ENCODE measurements around the gene COG5. TPM values are rescaled to one million over a fixed set of nuclear protein-coding genes. Genes with fewer than 3 reads are reported as not detected.

The COG5 gene
- total and polyA plus RNA-seq, 2 donors from 2014 or later, result 8.6 to 45.7 TPM

DNA sequence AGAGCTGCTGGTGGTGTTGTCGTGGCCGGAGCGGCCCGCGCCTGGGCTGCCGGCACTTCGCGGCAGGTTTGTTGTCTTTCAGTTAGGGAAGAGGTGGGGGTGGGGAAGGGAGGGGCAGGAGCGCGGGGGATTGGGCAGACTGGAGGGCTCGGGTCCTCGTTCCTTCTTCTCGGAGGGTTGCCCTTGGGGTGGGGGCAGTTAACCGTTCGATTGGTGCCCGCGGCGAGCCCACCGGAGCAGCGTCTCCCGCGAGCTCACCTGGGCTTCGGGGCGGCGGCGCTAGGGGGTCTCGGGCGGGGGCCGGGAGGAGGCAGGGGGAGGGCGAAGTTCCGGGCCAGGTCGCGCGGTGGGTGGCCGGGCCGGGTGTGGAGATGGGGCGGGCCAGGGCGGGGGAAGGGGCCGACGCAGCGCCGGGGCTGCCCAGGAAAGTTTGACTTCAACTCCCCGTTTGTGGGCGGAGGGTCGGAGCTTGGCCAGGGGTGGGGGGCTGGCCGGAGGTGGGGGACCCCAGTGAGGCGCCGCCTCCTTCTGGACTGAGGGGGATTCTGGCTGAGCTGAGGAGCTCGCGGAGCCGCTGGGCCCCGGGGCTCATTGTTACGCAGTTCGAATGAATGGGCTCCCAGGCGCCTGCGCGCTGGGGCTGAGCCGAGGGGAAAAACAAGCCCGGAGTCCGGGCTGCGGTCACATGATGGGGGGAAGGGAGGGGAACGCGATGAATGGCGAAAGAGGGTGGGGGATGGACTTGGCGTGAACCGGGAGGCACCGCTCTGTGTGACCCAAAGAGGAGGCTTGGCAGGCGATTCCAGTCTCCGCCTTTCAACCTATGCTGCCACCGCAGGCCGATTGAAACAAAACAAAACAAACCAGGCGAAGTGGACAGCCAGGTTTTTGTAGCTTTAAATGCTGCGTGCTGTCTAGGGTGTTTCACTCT lies 394.3 kb downstream of the COG5 start:
- Histone ChIP-seq H3K4me1 (ENCODE audit: control insufficient read depth in 2 of 3, insufficient read depth in 2 of 3, low read depth in 1 of 3, low read length in 3 of 3) (peaks cover 0 to 11% (median 0%) of the 10 kb centered on the region in 3 donors), H3K36me3 (ENCODE audit: control insufficient read depth in 2 of 3, insufficient read depth in 3 of 3, low read length in 3 of 3) (no peaks in the 10 kb centered on the region), H3K9ac (ENCODE audit: low read length in 3 of 3) (peak overlapping the region; percentile 34 to 82 (median 66)), H3K27ac (ENCODE audit: low read depth in 2 of 2, low read length in 2 of 2) (peak overlapping the region; percentile 96 to 99), H3K9me3 (ENCODE audit: control insufficient read depth in 2 of 3, insufficient read depth in 1 of 3, low read length in 3 of 3) (no peaks in the 10 kb centered on the region), H3K4me3 (ENCODE audit: low read length in 3 of 3) (peak overlapping the region; percentile 53 to 90 (median 83)), H3K27me3 (ENCODE audit: control insufficient read depth, insufficient read depth, low read length) (no peaks in the 10 kb centered on the region)
- FAIRE-seq, result no peak
- TF ChIP-seq, protein P1, sequence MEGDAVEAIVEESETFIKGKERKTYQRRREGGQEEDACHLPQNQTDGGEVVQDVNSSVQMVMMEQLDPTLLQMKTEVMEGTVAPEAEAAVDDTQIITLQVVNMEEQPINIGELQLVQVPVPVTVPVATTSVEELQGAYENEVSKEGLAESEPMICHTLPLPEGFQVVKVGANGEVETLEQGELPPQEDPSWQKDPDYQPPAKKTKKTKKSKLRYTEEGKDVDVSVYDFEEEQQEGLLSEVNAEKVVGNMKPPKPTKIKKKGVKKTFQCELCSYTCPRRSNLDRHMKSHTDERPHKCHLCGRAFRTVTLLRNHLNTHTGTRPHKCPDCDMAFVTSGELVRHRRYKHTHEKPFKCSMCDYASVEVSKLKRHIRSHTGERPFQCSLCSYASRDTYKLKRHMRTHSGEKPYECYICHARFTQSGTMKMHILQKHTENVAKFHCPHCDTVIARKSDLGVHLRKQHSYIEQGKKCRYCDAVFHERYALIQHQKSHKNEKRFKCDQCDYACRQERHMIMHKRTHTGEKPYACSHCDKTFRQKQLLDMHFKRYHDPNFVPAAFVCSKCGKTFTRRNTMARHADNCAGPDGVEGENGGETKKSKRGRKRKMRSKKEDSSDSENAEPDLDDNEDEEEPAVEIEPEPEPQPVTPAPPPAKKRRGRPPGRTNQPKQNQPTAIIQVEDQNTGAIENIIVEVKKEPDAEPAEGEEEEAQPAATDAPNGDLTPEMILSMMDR (IDR thresholded peaks at IDR 0.05; ENCODE audit: borderline replicate concordance, extremely low read depth, insufficient read depth), result peak; percentile 10
- DNase-seq, result peak; percentile 97 to 99 (median 98)
- intact Hi-C loops (cut with DNase I), result no loop called here

DNA sequence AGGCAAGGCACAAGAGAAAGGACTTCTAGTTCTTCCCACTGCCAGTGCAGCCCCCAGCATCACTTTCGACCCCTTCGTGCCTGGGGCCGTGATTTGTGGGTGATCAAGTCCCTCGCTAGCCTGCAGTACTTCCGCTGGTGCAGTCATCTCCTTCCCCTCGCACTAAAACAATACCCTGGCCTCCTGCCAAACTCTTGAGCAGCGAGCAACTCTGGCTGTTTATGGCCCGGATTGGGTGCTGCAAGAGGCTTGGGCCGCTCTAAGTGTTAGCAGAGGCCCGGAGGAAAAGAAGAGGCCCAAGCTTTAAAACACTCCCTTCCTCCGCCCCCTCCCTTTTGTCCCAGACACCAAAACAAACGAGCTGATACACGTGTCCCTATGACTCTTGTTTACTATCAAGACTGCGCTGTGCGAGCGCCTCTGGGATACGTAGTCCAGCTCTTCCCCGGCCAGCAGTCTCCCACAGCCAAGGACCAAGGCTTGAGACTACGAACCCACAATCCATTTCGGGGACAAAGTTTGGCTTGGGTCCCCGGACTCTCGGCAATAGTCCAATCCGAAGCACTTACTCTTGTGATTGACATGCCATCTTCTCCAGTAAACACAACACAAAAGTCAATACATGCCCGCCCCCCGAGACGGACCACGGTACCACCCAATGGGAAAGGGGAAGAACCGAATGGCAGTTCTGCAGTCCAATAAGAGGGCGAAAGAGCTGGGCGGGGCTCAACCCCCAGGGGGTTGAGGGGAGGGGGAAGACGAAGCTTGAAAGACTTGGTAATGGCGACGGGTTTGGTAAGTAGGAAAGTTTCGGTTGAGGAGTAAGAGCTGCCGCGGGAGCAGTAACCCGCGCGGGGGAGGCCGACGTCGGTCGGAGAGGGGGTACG lies 395.2 kb downstream of the COG5 start, which contains the start of gene HBP1:
TSS of gene HBP1 (plus strand) at position 771 of the 887 bp plus-strand sequence. CDS start 10,891 bp downstream, outside the sequence.
- Histone ChIP-seq H3K27ac (ENCODE audit: low read depth in 2 of 2, low read length in 2 of 2) (peak within 1 kb of the TSS; percentile 96 to 99), H3K4me1 (ENCODE audit: control insufficient read depth in 2 of 3, insufficient read depth in 2 of 3, low read depth in 1 of 3, low read length in 3 of 3) (peaks cover 0 to 3% (median 0%) of the 10 kb centered on the region in 3 donors), H3K36me3 (ENCODE audit: control insufficient read depth in 2 of 3, insufficient read depth in 3 of 3, low read length in 3 of 3) (no peaks in the 10 kb centered on the region), H3K4me3 (ENCODE audit: low read length in 3 of 3) (peak within 1 kb of the TSS; percentile 83 to 91 (median 86)), H3K27me3 (ENCODE audit: control insufficient read depth, insufficient read depth, low read length) (no peaks in the 10 kb centered on the region), H3K9me3 (ENCODE audit: control insufficient read depth in 2 of 3, insufficient read depth in 1 of 3, low read length in 3 of 3) (no peaks in the 10 kb centered on the region), H3K9ac (ENCODE audit: low read length in 3 of 3) (peak within 1 kb of the TSS; percentile 67 to 87 (median 83))
- intact Hi-C loops (cut with DNase I), result no loop called here
- TF ChIP-seq, protein P1 (IDR thresholded peaks at IDR 0.05; ENCODE audit: borderline replicate concordance, extremely low read depth, insufficient read depth), result no peak
- FAIRE-seq (peak; percentile 99), DNase-seq (peak; percentile 100)

DNA sequence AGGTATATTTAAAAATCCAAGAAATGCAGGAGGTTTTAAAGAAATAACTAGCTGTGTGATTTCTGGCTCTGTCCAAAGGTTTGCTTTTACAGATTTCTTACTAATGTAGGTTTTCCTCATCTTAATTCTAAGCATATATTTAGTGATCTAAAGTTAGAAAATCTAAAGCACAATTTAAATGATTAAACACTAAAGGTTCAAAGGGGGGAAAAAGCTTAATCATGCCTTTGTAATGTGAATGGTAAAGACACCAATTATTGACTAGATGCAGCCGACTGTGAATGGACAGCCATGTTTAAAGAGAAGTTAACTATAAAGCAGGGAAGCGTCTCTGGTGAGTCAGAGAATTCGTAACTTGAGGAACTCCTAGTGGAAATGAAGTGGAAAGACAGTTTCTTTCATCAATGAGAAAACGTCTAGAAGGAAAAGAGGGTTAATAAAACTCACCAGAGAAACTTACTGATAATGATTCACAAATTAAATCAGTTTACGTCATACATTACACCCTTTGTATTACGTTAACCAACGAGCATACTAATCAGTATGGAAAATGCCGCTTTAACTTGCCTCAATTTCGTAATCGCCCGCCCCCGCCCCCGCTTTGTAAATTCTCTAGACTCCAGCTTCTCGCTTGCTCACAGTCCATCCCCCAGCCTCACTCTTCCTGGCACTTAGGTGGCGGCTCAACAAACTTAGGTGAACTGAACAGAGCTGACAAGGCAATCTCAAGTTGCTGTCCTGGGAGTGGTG lies 396.1 kb downstream of the COG5 start:
- intact Hi-C loops (cut with DNase I), result no loop called here
- FAIRE-seq (no peak), DNase-seq (peak in 3 of 5 donors; percentile 14 to 92 (median 90))
- Histone ChIP-seq H3K4me3 (ENCODE audit: low read length in 3 of 3) (peak overlapping the region; percentile 69 to 91 (median 86)), H3K36me3 (ENCODE audit: control insufficient read depth in 2 of 3, insufficient read depth in 3 of 3, low read length in 3 of 3) (no peaks in the 10 kb centered on the region), H3K9ac (ENCODE audit: low read length in 3 of 3) (peak overlapping the region; percentile 67 to 87 (median 83)), H3K27me3 (ENCODE audit: control insufficient read depth, insufficient read depth, low read length) (no peaks in the 10 kb centered on the region), H3K9me3 (ENCODE audit: control insufficient read depth in 2 of 3, insufficient read depth in 1 of 3, low read length in 3 of 3) (no peaks in the 10 kb centered on the region), H3K4me1 (ENCODE audit: control insufficient read depth in 2 of 3, insufficient read depth in 2 of 3, low read depth in 1 of 3, low read length in 3 of 3) (peaks cover 0 to 3% (median 0%) of the 10 kb centered on the region in 3 donors), H3K27ac (ENCODE audit: low read depth in 2 of 2, low read length in 2 of 2) (peak overlapping the region; percentile 94 to 99)
- TF ChIP-seq, protein P1 (IDR thresholded peaks at IDR 0.05; ENCODE audit: borderline replicate concordance, extremely low read depth, insufficient read depth), result peak; percentile 11

Measured in kidney (tissue), 14 donors.